ENCODE results near the gene EIF5A2.

DNA sequence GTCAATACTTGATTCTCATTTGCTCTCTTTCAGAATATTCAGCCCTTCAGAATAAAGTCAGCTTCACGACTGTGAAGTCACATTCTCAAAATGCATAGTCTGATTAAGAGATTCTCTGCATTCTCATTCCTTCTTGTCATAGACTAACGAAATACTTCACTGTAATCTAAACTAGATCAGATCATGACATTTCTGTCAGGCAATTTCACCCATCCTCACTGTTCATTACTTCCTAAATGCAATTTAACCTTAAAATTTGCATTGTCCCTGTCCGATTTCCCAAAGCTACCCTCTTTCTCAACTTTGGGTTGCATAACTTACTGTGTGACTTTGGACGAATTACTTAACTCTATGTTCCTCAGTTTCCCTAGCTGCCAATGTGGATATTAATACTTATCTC lies 44.6 kb downstream of the EIF5A2 start:
- no peak for TF ChIP-seq POLR2A (IDR thresholded peaks at IDR 0.05)
- TF ChIP-seq EP300 (IDR thresholded peaks at IDR 0.05) = no peak
- TF ChIP-seq, protein P1, sequence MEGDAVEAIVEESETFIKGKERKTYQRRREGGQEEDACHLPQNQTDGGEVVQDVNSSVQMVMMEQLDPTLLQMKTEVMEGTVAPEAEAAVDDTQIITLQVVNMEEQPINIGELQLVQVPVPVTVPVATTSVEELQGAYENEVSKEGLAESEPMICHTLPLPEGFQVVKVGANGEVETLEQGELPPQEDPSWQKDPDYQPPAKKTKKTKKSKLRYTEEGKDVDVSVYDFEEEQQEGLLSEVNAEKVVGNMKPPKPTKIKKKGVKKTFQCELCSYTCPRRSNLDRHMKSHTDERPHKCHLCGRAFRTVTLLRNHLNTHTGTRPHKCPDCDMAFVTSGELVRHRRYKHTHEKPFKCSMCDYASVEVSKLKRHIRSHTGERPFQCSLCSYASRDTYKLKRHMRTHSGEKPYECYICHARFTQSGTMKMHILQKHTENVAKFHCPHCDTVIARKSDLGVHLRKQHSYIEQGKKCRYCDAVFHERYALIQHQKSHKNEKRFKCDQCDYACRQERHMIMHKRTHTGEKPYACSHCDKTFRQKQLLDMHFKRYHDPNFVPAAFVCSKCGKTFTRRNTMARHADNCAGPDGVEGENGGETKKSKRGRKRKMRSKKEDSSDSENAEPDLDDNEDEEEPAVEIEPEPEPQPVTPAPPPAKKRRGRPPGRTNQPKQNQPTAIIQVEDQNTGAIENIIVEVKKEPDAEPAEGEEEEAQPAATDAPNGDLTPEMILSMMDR (IDR thresholded peaks at IDR 0.05) = no peak
- TF ChIP-seq POLR2AphosphoS5 (IDR thresholded peaks at IDR 0.05) = no peak

Data from sigmoid colon (tissue), 4 donors.